Neural progenitor cell (in vitro differentiated cells): ENCODE data around the gene MGMT.

ENCODE experiments used
- CTCF ChIP-seq: fragments of 200-600 bp; sonication (generic); IDR thresholded peaks from 2 replicates; pipeline ENCODE4 v1.5.1; 2017; ENCODE audit warnings: antibody characterized with exemption, mild to moderate bottlenecking
- EZH2 ChIP-seq: fragments of 200-600 bp; sonication (generic); IDR thresholded peaks from 2 replicates; pipeline ENCODE4 v1.6.1; 2017; ENCODE audit warnings: antibody characterized with exemption, mild to moderate bottlenecking, moderate library complexity
- EZH2phosphoT487 ChIP-seq: fragments of 200-600 bp; sonication (generic); IDR thresholded peaks from 2 replicates; pipeline ENCODE4 v1.6.1; 2017; ENCODE audit warnings: antibody characterized with exemption

DNA sequence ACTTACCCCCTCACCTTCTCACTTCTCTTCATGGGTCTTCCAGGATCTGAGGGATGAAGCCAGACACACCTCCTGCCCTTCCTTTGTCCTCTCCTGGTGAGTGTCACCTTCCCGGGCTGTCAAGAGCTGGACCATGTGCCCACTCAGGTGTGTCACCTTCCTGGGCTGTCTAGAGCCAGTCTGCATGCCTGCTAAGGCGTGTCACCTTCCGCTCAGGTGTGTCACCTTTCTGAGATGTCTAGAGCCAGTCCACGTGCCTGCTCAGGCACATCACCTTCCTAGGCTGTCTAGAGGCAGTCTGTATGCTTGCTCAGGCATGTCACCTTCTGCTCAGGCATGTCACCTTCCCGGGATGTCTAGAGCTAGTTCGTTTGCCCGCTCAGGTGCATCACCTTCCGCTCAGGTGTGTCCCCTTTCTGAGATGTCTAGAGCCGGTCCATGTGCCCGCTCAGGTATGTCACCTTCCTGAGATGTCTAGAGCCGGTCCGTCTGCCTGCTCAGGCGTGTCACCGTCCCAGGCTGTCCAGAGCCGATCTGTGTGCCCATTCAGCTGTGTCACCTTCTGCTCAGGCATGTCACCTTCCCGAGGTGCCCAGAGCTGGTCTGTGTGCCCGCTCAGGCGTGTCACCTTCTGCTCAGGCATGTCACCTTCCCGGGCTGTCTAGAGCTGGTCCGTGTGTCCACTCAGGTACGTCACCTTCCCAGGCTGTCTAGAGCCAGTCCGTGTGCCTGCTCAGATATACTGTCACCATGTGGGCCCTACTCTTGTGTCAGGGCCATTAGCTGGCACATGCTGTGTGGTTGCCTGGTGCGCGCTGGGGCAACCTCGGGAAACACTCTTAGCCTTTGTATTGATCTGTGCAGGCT is 251.7 kb downstream of the MGMT start:
- TF ChIP-seq EZH2, result no peak
- TF ChIP-seq CTCF, result no peak
- no peak for TF ChIP-seq EZH2phosphoT487
